ENCODE data around the gene PARP1.
A peak's percentile ranks its signal among the peaks of the same experiment; 100 is the strongest.

PARP1 gene

DNA sequence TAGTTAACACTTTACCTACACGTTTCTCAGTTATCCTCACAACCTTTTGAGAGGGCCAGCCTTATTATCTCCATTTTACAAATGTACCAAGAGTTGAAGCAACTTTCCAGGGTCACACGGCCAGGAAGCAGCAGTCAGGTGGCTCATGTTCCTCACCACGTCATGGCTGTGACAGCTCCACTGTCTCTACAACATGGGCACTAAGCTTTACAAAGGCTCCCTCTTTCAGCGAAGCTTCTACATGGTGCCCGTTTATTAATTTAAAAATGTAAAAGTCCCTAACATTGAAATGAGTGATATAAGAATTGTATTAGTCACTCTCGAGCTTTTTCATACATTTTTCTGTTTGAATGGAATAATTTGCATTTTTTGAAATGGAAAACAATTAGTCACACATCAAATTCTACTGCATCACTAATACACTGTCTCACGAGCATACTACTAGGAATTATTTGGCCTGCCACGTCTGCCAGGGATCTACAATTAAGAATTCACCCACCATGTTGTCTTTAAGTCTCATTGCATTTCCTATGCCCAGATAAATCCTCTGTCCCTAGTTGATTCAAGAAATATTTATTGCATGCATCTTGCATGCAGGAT lies 70.5 kb downstream of the PARP1 start:
- DNase-seq (ENCODE audit: low read depth) = no peak
- H3K4me3 ChIP-seq (ENCODE audit: low read length) = no peak overlapping the region
- TF ChIP-seq, protein P1, sequence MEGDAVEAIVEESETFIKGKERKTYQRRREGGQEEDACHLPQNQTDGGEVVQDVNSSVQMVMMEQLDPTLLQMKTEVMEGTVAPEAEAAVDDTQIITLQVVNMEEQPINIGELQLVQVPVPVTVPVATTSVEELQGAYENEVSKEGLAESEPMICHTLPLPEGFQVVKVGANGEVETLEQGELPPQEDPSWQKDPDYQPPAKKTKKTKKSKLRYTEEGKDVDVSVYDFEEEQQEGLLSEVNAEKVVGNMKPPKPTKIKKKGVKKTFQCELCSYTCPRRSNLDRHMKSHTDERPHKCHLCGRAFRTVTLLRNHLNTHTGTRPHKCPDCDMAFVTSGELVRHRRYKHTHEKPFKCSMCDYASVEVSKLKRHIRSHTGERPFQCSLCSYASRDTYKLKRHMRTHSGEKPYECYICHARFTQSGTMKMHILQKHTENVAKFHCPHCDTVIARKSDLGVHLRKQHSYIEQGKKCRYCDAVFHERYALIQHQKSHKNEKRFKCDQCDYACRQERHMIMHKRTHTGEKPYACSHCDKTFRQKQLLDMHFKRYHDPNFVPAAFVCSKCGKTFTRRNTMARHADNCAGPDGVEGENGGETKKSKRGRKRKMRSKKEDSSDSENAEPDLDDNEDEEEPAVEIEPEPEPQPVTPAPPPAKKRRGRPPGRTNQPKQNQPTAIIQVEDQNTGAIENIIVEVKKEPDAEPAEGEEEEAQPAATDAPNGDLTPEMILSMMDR (conservative IDR thresholded peaks at IDR 0.05; ENCODE audit: low read depth, low read length) = no peak

DNA sequence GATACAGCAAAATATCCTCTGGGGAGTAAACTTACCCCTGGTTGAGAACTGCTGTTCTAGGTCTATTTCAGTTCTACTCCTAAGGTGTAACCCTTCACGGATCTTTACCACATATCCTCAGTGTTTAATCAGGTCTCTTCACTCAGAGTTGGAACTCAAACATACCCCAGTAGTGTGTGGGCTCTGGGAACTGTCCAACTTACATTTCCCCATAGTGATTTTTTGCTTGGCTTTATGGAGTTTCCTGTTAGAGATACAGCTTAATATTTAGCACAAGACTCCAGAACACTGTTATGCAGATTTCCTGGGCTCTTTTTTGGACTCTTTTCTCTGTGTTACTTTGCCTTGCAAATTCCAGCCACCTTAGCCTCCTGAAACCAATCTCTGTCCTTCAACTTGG lies 72.2 kb downstream of the PARP1 start:
- TF ChIP-seq, protein P1 (conservative IDR thresholded peaks at IDR 0.05; ENCODE audit: low read depth, low read length) = no peak
- DNase-seq (ENCODE audit: low read depth) = no peak

DNA sequence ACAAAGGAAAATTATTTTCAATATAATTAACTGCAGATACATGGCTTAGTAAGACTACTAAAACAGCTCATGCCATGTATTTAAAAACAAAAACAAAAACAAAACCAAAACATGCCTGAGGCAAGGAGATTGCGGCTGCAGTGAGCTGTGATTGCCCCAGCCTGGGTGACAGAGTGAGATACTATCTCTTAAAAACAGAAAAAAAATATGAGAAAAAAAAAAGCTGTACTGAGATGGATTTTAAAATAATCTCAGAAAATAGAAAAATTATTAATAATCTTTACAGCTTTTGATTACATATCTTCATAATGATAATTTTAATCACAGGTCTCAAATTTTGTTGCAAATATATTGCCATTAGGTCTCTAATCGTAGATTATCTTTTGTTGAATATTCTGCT lies 74.9 kb downstream of the PARP1 start:
- no peak for DNase-seq (ENCODE audit: low read depth)
- H3K4me3 ChIP-seq (ENCODE audit: low read length) = peak overlapping the region; percentile 26
- TF ChIP-seq, protein P1 (conservative IDR thresholded peaks at IDR 0.05; ENCODE audit: low read depth, low read length) = no peak

More for the DNA sequence above, 72.2 kb downstream of the PARP1 start:
- no peak overlapping the region for H3K4me3 ChIP-seq (ENCODE audit: low read length)

DNA sequence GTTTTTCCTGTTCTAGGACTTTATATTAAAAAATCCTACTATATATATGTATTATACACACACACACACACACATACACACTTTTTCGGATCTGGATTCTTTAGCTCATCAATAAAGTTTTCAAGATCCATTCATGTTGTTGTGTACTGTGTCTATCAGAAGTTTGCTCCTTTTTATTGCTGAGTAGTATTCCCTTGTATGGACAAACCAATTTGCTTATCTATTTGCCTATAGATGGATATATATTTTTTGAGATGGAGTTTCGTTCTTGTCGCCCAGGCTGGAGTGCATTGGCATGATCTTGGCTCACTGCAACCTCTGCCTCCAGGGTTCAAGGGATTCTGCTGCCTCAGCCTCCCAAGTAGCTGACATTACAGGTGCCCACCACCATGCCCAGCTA lies 78.7 kb downstream of the PARP1 start:
- no peak overlapping the region for H3K4me3 ChIP-seq (ENCODE audit: low read length)
- TF ChIP-seq, protein P1 (conservative IDR thresholded peaks at IDR 0.05; ENCODE audit: low read depth, low read length) = no peak
- no peak for DNase-seq (ENCODE audit: low read depth)

DNA sequence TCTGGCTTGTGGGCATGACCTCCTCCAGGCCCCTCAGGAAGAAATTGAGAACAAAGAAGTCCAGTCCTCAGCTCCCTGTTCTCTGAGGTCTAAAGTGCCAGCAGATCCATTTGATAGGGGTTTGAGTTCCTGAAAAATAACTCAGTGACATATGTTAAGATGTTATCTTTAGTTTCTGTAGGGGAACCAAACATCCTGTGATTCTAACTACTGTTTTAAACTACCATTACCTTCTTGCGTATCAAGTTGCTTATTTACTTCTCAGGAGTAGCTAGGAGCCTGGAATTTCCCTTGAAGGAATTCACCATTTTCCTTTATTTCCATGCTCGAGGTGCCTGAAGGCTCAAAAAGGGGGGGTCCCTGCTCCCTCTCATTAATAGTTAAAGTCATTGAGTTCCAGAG lies 80.1 kb downstream of the PARP1 start:
- DNase-seq (ENCODE audit: low read depth) = no peak
- TF ChIP-seq, protein P1 (conservative IDR thresholded peaks at IDR 0.05; ENCODE audit: low read depth, low read length) = no peak

DNA sequence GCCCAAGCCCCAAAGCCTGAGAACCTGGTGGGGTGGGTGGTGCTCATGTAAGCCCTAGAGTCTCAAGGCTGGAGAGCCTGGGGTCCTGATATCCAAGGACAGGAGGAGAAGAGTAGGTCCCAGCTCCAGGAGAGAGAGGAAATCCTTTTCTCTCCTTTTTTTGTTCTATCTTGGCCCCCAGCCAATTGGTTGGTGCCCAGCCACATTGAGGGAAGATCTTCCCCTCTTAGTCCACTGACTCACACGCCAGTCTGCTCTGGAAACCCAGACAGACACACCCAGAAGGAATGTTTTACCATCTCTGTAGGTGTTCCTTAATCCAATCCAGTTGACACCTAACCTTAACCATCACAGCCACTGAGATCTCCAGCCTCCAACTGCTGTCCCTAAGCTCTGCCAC lies 82.7 kb downstream of the PARP1 start:
- TF ChIP-seq, protein P1 (conservative IDR thresholded peaks at IDR 0.05; ENCODE audit: low read depth, low read length) = no peak
- no peak overlapping the region for H3K4me3 ChIP-seq (ENCODE audit: low read length)
- DNase-seq (ENCODE audit: low read depth) = no peak

More for the DNA sequence above, 80.1 kb downstream of the PARP1 start:
- H3K4me3 ChIP-seq (ENCODE audit: low read length) = no peak overlapping the region

DNA sequence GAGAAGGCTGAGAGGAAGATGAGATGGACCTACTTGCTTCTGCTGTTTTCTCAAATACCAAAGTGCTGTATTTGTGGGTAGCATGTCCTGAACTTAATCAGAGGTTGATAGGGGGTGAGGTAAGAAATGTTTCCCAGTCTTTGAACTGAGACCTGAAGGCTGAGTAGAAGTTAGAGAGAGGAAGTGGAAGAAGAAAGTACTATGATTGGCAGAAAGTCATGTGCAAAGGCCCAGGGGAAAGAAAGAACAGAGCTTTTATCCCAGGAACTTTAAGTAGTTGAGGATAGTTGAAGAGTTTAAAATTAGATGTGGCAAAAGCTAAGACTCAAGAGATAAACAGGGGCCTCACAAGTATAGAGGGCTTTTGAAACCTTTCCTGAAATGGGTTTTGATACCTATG lies 83.4 kb downstream of the PARP1 start:
- TF ChIP-seq, protein P1 (conservative IDR thresholded peaks at IDR 0.05; ENCODE audit: low read depth, low read length) = no peak
- H3K4me3 ChIP-seq (ENCODE audit: low read length) = no peak overlapping the region
- DNase-seq (ENCODE audit: low read depth) = no peak

All from retinal pigment epithelial cell (primary cell).